ENCODE data around the gene SH3RF1.

SH3RF1 gene

GRCh38 chr4:169079942-169080827 lies 190.6 kb downstream of the SH3RF1 start:
- H3K4me1 ChIP-seq (ENCODE audit: control insufficient read depth in 1 of 2, insufficient read depth in 2 of 2, low read length in 2 of 2) = peaks cover 8 to 9% of the 10 kb centered on the region in 2 experiments
- no peak overlapping the region for H3K23ac ChIP-seq (ENCODE audit: low read length)
- H4K91ac ChIP-seq (ENCODE audit: low read depth, low read length) = peak overlapping the region; percentile 39
- no peak overlapping the region for H3K4ac ChIP-seq (ENCODE audit: low read depth, low read length)
- H3K79me2 ChIP-seq (ENCODE audit: control insufficient read depth, insufficient read depth, low read length, poor library complexity) = no peaks in the 10 kb centered on the region
- no peak overlapping the region for H2AK5ac ChIP-seq (ENCODE audit: low read length)
- no peak overlapping the region for H2AFZ ChIP-seq (ENCODE audit: insufficient read depth, low read length, poor library complexity)
- DNase-seq = peak; percentile 44 to 46
- no peak overlapping the region for H3K18ac ChIP-seq (ENCODE audit: low read length)
- H3K27me3 ChIP-seq (ENCODE audit: insufficient read depth, low read length) = no peaks in the 10 kb centered on the region
- H3K36me3 ChIP-seq (ENCODE audit: control insufficient read depth in 1 of 2, insufficient read depth in 2 of 2, low read length in 2 of 2) = no peaks in the 10 kb centered on the region
- no peak overlapping the region for H3K4me3 ChIP-seq (ENCODE audit: low read depth, low read length)
- H4K8ac ChIP-seq (ENCODE audit: low read depth, low read length) = no peak overlapping the region
- peak overlapping the region; percentile 89 for H3K27ac ChIP-seq (ENCODE audit: low read depth, low read length)
- peaks cover 6% of the 10 kb centered on the region for H3K79me1 ChIP-seq (ENCODE audit: low read length)
- no peak overlapping the region for H2BK12ac ChIP-seq (ENCODE audit: low read length)
- H2BK120ac ChIP-seq (ENCODE audit: insufficient read depth, low read length, poor library complexity) = peak overlapping the region; percentile 52
- H3K9ac ChIP-seq (ENCODE audit: low read length) = no peak overlapping the region
- H4K12ac ChIP-seq (ENCODE audit: low read depth, low read length) = no peak overlapping the region
- no peaks in the 10 kb centered on the region for H3K9me3 ChIP-seq (ENCODE audit: insufficient read depth, low read depth, low read length)
- no CpG with 5 or more reads among the region's 19 CpGs for WGBS (ENCODE audit: extremely low coverage, insufficient coverage, insufficient read length)
- peak overlapping the region; percentile 47 for H3K4me2 ChIP-seq (ENCODE audit: low read length)
- no peak overlapping the region for H3K14ac ChIP-seq (ENCODE audit: low read length)
- peak overlapping the region; percentile 31 for H2BK5ac ChIP-seq (ENCODE audit: low read depth, low read length, poor library complexity)

DNA sequence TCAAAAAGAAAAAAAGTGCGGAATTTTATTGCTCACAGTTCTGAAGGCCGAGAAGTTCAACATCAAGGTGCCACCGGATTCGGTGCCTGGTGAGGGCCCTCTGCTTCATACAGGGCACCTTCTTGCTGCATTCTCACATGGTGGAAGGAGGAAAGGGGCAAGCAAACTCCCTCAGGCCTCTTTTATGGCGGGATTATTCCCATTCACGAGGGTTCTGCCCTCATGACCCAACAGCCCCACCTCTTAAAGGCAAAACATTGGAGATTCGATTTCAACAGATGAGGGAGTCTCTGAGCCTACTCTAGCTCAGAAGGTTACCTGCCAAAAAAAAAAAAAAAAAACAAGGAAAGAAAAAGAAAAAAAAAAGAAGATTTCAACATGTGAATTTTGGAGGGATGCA lies 196.6 kb downstream of the SH3RF1 start:
- WGBS (ENCODE audit: extremely low coverage, insufficient coverage, insufficient read length) = no CpG with 5 or more reads among the region's 7 CpGs

DNA sequence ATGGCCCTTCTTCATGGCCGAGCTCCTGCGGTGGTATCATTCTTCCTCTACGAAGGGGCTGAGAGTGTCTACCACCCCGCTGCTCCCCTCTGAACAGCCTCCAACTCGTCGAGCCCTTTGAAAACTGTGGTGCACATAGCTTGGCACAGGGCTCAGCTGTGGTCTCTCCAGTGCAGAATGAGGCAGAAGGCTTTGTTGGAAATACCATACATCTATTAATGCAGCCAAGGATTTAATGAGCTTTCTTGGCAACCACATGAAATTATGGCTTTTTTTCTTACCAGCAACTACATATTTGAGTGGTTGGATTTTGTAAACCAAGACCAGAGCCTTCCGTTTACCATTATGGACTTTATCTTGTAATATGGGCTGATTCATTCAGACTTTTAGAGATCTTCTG lies 199.0 kb downstream of the SH3RF1 start:
- Histone ChIP-seq H3K4ac (ENCODE audit: low read depth, low read length) (peak overlapping the region; percentile 61), H3K27me3 (ENCODE audit: insufficient read depth, low read length) (no peaks in the 10 kb centered on the region), H2BK5ac (ENCODE audit: low read depth, low read length, poor library complexity) (peak overlapping the region; percentile 55), H3K4me1 (ENCODE audit: control insufficient read depth in 1 of 2, insufficient read depth in 2 of 2, low read length in 2 of 2) (peaks cover 28 to 34% of the 10 kb centered on the region in 2 experiments), H4K12ac (ENCODE audit: low read depth, low read length) (no peak overlapping the region), H4K8ac (ENCODE audit: low read depth, low read length) (no peak overlapping the region), H3K14ac (ENCODE audit: low read length) (peak overlapping the region; percentile 73), H2BK120ac (ENCODE audit: insufficient read depth, low read length, poor library complexity) (peak overlapping the region; percentile 95), H3K9ac (ENCODE audit: low read length) (no peak overlapping the region), H3K18ac (ENCODE audit: low read length) (peak overlapping the region; percentile 68), H3K27ac (ENCODE audit: low read depth, low read length) (peak overlapping the region; percentile 97), H3K79me1 (ENCODE audit: low read length) (peaks cover 30% of the 10 kb centered on the region), H3K23ac (ENCODE audit: low read length) (no peak overlapping the region), H4K91ac (ENCODE audit: low read depth, low read length) (peak overlapping the region; percentile 67), H2AK5ac (ENCODE audit: low read length) (peak overlapping the region; percentile 87), H2BK12ac (ENCODE audit: low read length) (peak overlapping the region; percentile 99), H2AFZ (ENCODE audit: insufficient read depth, low read length, poor library complexity) (no peak overlapping the region), H3K36me3 (ENCODE audit: control insufficient read depth in 1 of 2, insufficient read depth in 2 of 2, low read length in 2 of 2) (peaks cover 0 to 3% of the 10 kb centered on the region in 2 experiments), H3K79me2 (ENCODE audit: control insufficient read depth, insufficient read depth, low read length, poor library complexity) (peaks cover 1% of the 10 kb centered on the region), H3K4me2 (ENCODE audit: low read length) (no peak overlapping the region), H3K9me3 (ENCODE audit: insufficient read depth, low read depth, low read length) (no peaks in the 10 kb centered on the region), H3K4me3 (ENCODE audit: low read depth, low read length) (no peak overlapping the region)
- DNase-seq = no peak
- no CpG with 5 or more reads among the region's 7 CpGs for WGBS (ENCODE audit: extremely low coverage, insufficient coverage, insufficient read length)

More for the DNA sequence above, 196.6 kb downstream of the SH3RF1 start:
- H3K9ac ChIP-seq (ENCODE audit: low read length) = no peak overlapping the region
- H4K8ac ChIP-seq (ENCODE audit: low read depth, low read length) = peak overlapping the region; percentile 48
- H3K27ac ChIP-seq (ENCODE audit: low read depth, low read length) = no peak overlapping the region
- H3K4me2 ChIP-seq (ENCODE audit: low read length) = no peak overlapping the region
- no peak overlapping the region for H3K23ac ChIP-seq (ENCODE audit: low read length)
- H3K79me2 ChIP-seq (ENCODE audit: control insufficient read depth, insufficient read depth, low read length, poor library complexity) = peaks cover 1% of the 10 kb centered on the region
- H2BK5ac ChIP-seq (ENCODE audit: low read depth, low read length, poor library complexity) = no peak overlapping the region
- H3K14ac ChIP-seq (ENCODE audit: low read length) = peak overlapping the region; percentile 57
- peaks cover 21 to 27% of the 10 kb centered on the region in 2 experiments for H3K4me1 ChIP-seq (ENCODE audit: control insufficient read depth in 1 of 2, insufficient read depth in 2 of 2, low read length in 2 of 2)
- H2AK5ac ChIP-seq (ENCODE audit: low read length) = peak overlapping the region; percentile 53
- no peaks in the 10 kb centered on the region for H3K27me3 ChIP-seq (ENCODE audit: insufficient read depth, low read length)
- H4K12ac ChIP-seq (ENCODE audit: low read depth, low read length) = no peak overlapping the region
- H3K4me3 ChIP-seq (ENCODE audit: low read depth, low read length) = no peak overlapping the region
- H2AFZ ChIP-seq (ENCODE audit: insufficient read depth, low read length, poor library complexity) = no peak overlapping the region
- peak overlapping the region; percentile 24 for H2BK12ac ChIP-seq (ENCODE audit: low read length)
- H3K4ac ChIP-seq (ENCODE audit: low read depth, low read length) = no peak overlapping the region
- H2BK120ac ChIP-seq (ENCODE audit: insufficient read depth, low read length, poor library complexity) = peak overlapping the region; percentile 75
- H3K9me3 ChIP-seq (ENCODE audit: insufficient read depth, low read depth, low read length) = no peaks in the 10 kb centered on the region
- H3K36me3 ChIP-seq (ENCODE audit: control insufficient read depth in 1 of 2, insufficient read depth in 2 of 2, low read length in 2 of 2) = peaks cover 0 to 3% of the 10 kb centered on the region in 2 experiments
- peaks cover 26% of the 10 kb centered on the region for H3K79me1 ChIP-seq (ENCODE audit: low read length)
- no peak for DNase-seq
- H4K91ac ChIP-seq (ENCODE audit: low read depth, low read length) = peak overlapping the region; percentile 57
- H3K18ac ChIP-seq (ENCODE audit: low read length) = peak overlapping the region; percentile 68

DNA sequence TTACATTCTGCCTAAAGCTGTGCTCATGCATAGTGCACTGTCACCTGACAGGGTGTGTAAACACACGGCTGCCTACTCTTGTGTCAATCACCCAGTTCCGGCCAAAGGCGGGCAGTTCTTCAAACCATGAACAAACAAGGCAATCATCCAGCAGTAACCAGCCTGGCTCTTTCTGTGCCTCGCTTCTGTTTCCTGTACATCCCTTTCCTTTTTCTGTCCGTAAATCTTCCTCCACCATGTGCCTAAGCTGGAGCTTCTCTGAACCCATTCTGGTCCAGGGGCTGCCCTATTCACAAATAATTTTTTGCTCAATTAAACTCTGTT lies 199.9 kb downstream of the SH3RF1 start:
- H3K18ac ChIP-seq (ENCODE audit: low read length) = peak overlapping the region; percentile 35
- peaks cover 28 to 34% of the 10 kb centered on the region in 2 experiments for H3K4me1 ChIP-seq (ENCODE audit: control insufficient read depth in 1 of 2, insufficient read depth in 2 of 2, low read length in 2 of 2)
- H3K4me3 ChIP-seq (ENCODE audit: low read depth, low read length) = no peak overlapping the region
- H2AK5ac ChIP-seq (ENCODE audit: low read length) = peak overlapping the region; percentile 89
- no peak overlapping the region for H2AFZ ChIP-seq (ENCODE audit: insufficient read depth, low read length, poor library complexity)
- DNase-seq = peak in 1 of 2 donors; percentile 38
- peak overlapping the region; percentile 43 for H3K4ac ChIP-seq (ENCODE audit: low read depth, low read length)
- H2BK5ac ChIP-seq (ENCODE audit: low read depth, low read length, poor library complexity) = peak overlapping the region; percentile 55
- no peaks in the 10 kb centered on the region for H3K9me3 ChIP-seq (ENCODE audit: insufficient read depth, low read depth, low read length)
- peak overlapping the region; percentile 44 for H4K8ac ChIP-seq (ENCODE audit: low read depth, low read length)
- peak overlapping the region; percentile 27 for H3K14ac ChIP-seq (ENCODE audit: low read length)
- H3K23ac ChIP-seq (ENCODE audit: low read length) = no peak overlapping the region
- H3K9ac ChIP-seq (ENCODE audit: low read length) = no peak overlapping the region
- peaks cover 0 to 3% of the 10 kb centered on the region in 2 experiments for H3K36me3 ChIP-seq (ENCODE audit: control insufficient read depth in 1 of 2, insufficient read depth in 2 of 2, low read length in 2 of 2)
- peak overlapping the region; percentile 97 for H3K27ac ChIP-seq (ENCODE audit: low read depth, low read length)
- no peak overlapping the region for H4K12ac ChIP-seq (ENCODE audit: low read depth, low read length)
- H2BK12ac ChIP-seq (ENCODE audit: low read length) = peak overlapping the region; percentile 99
- H3K4me2 ChIP-seq (ENCODE audit: low read length) = no peak overlapping the region
- peaks cover 1% of the 10 kb centered on the region for H3K79me2 ChIP-seq (ENCODE audit: control insufficient read depth, insufficient read depth, low read length, poor library complexity)
- H3K79me1 ChIP-seq (ENCODE audit: low read length) = peaks cover 30% of the 10 kb centered on the region
- no CpG with 5 or more reads among the region's 5 CpGs for WGBS (ENCODE audit: extremely low coverage, insufficient coverage, insufficient read length)
- H3K27me3 ChIP-seq (ENCODE audit: insufficient read depth, low read length) = no peaks in the 10 kb centered on the region
- peak overlapping the region; percentile 67 for H4K91ac ChIP-seq (ENCODE audit: low read depth, low read length)
- peak overlapping the region; percentile 95 for H2BK120ac ChIP-seq (ENCODE audit: insufficient read depth, low read length, poor library complexity)

All from trophoblast cell (in vitro differentiated cells and primary cell).